Ovary (tissue), 9 donors: ENCODE results near the gene GAS5. TPM values are rescaled to one million over a fixed set of nuclear protein-coding genes. Genes with fewer than 3 reads are reported as not detected.

Experiments
- DNase-seq, 5 donors: peaks; one replicate each; pipeline ENCODE4 v3.0.0-alpha.2; 2019 to 2020
- H3K27ac ChIP-seq, 2 donors: fragments of 200-600 bp; one replicate each; pipeline versions ENCODE4 v1.5.1 to v1.8.0; 2019 to 2022
- H3K27me3 ChIP-seq: fragments of 200-600 bp; one replicate; pipeline ENCODE4 v1.8.0; 2022
- H3K36me3 ChIP-seq: fragments of 200-600 bp; sonication (generic); one replicate; pipeline ENCODE4 v1.5.1; 2019
- H3K4me1 ChIP-seq: one replicate; pipeline ENCODE4 v1.8.1; 2013; ENCODE audit warnings: mild to moderate bottlenecking, moderate library complexity; ENCODE audit not compliant: insufficient read depth
- H3K4me3 ChIP-seq: fragments of 200-600 bp; sonication (generic); one replicate; pipeline ENCODE4 v1.5.1; 2017
- H3K9me3 ChIP-seq, 2 donors: fragments of 200-600 bp in 1 of 2; sonication (generic) in 1 of 2; one replicate each; pipeline versions ENCODE4 v1.5.1 to v1.8.1; 2013 to 2019; ENCODE audit warnings: mild to moderate bottlenecking in 1 of 2, moderate library complexity in 1 of 2
- CTCF ChIP-seq, 3 donors: fragments of 450-650 bp in 2 of 3; fragments of 200-600 bp in 1 of 3; IDR thresholded peaks; one replicate each; pipeline versions ENCODE4 v1.5.1 to v1.8.0; 2016 to 2022; ENCODE audit warnings: antibody characterized with exemption in 3 of 3, mild to moderate bottlenecking in 1 of 3
- EP300 ChIP-seq: sonication (generic); formaldehyde crosslinking; IDR thresholded peaks from one replicate; pipeline ENCODE4 v1.6.1; 2017; ENCODE audit warnings: antibody characterized with exemption
- POLR2A ChIP-seq: fragments of 450-650 bp; IDR thresholded peaks from one replicate; pipeline ENCODE4 v1.6.1; 2017; ENCODE audit warnings: antibody characterized with exemption, mild to moderate bottlenecking, moderate library complexity
- WGBS, 3 donors: extraction: QIAGEN DNeasy Blood & Tissue Kit in 1 of 3; methylation state at CpG; one replicate each; pipeline versions ENCODE4 v1.1.5 to v1.1.7; 2013 to 2017; 5-methylcytosine and 5-hydroxymethylcytosine counted together
- intact Hi-C, 4 donors: fragments of 100-400 bp; cut with DNase I; formaldehyde crosslinking; loops; one replicate each; pipeline versions ENCODE4 v1.11.0 to v1.15.1; 2022 to 2023
- polyA plus RNA-seq, 2 donors: library from polyadenylated mRNA; stranded (reverse); fragments of 200-250 nt in 1 of 2; fragments of 350-450 nt in 1 of 2; fragmentation: Illumina TruSeq in 1 of 2; extraction: RNeasy Lipid Tissue Mini Kit (QIAGEN cat#74804) in 1 of 2; gene quantifications; one replicate each; pipeline ENCODE4 v1.2.3, GENCODE V29; 2013 to 2014
- total RNA-seq, 7 donors: library from RNA; depleted of rRNA in 2 of 7; stranded (reverse); fragments of >200 nt in 2 of 7; fragmentation: NEBNext Ultra II Directional in 3 of 7; extraction: Animal tissue kit (Norgen Biotek cat#: 25700) in 3 of 7; gene quantifications; one replicate each; pipeline versions ENCODE4 v1.1.0 to v1.2.4, GENCODE V29; 2016 to 2023
- donor health status: DM: no; HTN: no; CAD: no; lungs with moderate emphysema.
- donor health status: DM: no; HTN: no; CAD: no.
- donor health status: Bipolar disorder and iron deficiency.
- donor health status: DM: yes; HTN: yes; CAD: no.
- donor health status: DM: no; HTN: no; CAD: no.
- donor health status: DM: yes; HTN: yes; CAD: no.

Gene GAS5
- total and polyA plus RNA-seq, 9 donors: 802 to 2,885 (median 1,266) TPM

GRCh38 chr1:173869021-173869359, 1.2 kb upstream of the GAS5 start:
- H3K4me1 ChIP-seq: peaks cover 8% of the 10 kb centered on the region
- WGBS, 3 donors: 4 to 5% (median 5%) methylated on average over 5 of the region's 5 CpGs
- DNase-seq: no peak
- no peaks in the 10 kb centered on the region for H3K27me3 ChIP-seq
- H3K4me3 ChIP-seq: peak overlapping the region; percentile 98
- TF ChIP-seq POLR2A (no peak), EP300 (no peak), CTCF (IDR thresholded peaks at IDR 0.05) (no peak)
- no peaks in the 10 kb centered on the region for H3K9me3 ChIP-seq
- no peaks in the 10 kb centered on the region for H3K36me3 ChIP-seq
- peak overlapping the region; percentile 93 to 97 for H3K27ac ChIP-seq
- intact Hi-C loops: loop anchor here in 1 of 4 donors (5.0 kb wide), 1 partner anchor 392 kb away; the partner anchor contains the start of gene PRDX6

GRCh38 chr1:173868266-173869020, 654 bp upstream of the GAS5 start, which contains the start of gene ZBTB37:
Gene ZBTB37 (plus strand): TSS chr1:173868380. CDS start chr1:173870226, 1,846 bp downstream.
- H3K4me3 ChIP-seq: peak within 1 kb of the TSS; percentile 98
- WGBS, 3 donors: 1% methylated on average over 44 to 53 of the region's 53 CpGs
- DNase-seq: peak in 3 of 5 donors; percentile 81 to 91 (median 91)
- no peaks in the 10 kb centered on the region for H3K9me3 ChIP-seq
- H3K36me3 ChIP-seq: no peaks in the 10 kb centered on the region
- no peak for TF ChIP-seq POLR2A
- TF ChIP-seq EP300: no peak
- TF ChIP-seq CTCF (IDR thresholded peaks at IDR 0.05): no peak
- H3K4me1 ChIP-seq: peaks cover 8% of the 10 kb centered on the region
- H3K27me3 ChIP-seq: no peaks in the 10 kb centered on the region
- intact Hi-C loops: loop anchor here in 1 of 4 donors (5.0 kb wide), 1 partner anchor 391 kb away; the partner anchor contains the start of gene PRDX6
- H3K27ac ChIP-seq: peak within 1 kb of the TSS; percentile 93 to 97

- peaks cover 8% of the 10 kb centered on the region for H3K4me1 ChIP-seq
- H3K27ac ChIP-seq: peak overlapping the region; percentile 68 to 93
- peak; percentile 16 to 51 (median 41) for DNase-seq
- no peak for TF ChIP-seq POLR2A
- no peak for TF ChIP-seq CTCF (IDR thresholded peaks at IDR 0.05)
- no peak for TF ChIP-seq EP300
- WGBS, 3 donors: 1 to 2% (median 1%) methylated on average over 32 of the region's 32 CpGs
- no peaks in the 10 kb centered on the region for H3K36me3 ChIP-seq
- intact Hi-C loops: loop anchor here in 1 of 4 donors (5.0 kb wide), 1 partner anchor 390 kb away; the partner anchor contains the start of gene PRDX6
- H3K27me3 ChIP-seq: no peaks in the 10 kb centered on the region
- peak overlapping the region; percentile 98 for H3K4me3 ChIP-seq
- H3K9me3 ChIP-seq: no peaks in the 10 kb centered on the region
These were observed 542 bp downstream of the GAS5 start for GRCh38 chr1:173867141-173867752.

- TF ChIP-seq POLR2A (no peak), CTCF (IDR thresholded peaks at IDR 0.05) (no peak), EP300 (no peak)
- H3K36me3 ChIP-seq: no peaks in the 10 kb centered on the region
- no peak for DNase-seq
- intact Hi-C loops: loop anchor here in 1 of 4 donors (5.0 kb wide), 1 partner anchor 389 kb away; the partner anchor contains the start of gene PRDX6
- peak overlapping the region in 1 of 2 donors; percentile 93 for H3K27ac ChIP-seq
- no peaks in the 10 kb centered on the region for H3K27me3 ChIP-seq
- H3K4me3 ChIP-seq: peak overlapping the region; percentile 98
- H3K9me3 ChIP-seq: no peaks in the 10 kb centered on the region
- peaks cover 8% of the 10 kb centered on the region for H3K4me1 ChIP-seq
- 3 to 17% (median 9%) methylated on average over 2 of the region's 2 CpGs for WGBS, 3 donors
These were observed 1.2 kb downstream of the GAS5 start for GRCh38 chr1:173866413-173867115.
